Stimulated activated CD8-positive, alpha-beta memory T cell treated with anti-CD3 and anti-CD28 coated beads, Interleukin-7, amount 100 ng/mL, for 1 hour (primary cell): Measurements from ENCODE around the gene C12orf43.

Experiments
- DNase-seq, 2 donors: peaks; one replicate each; pipeline ENCODE4 v3.0.0-alpha.2; 2020; ENCODE audit warnings: low read depth in 2 of 2

Gene C12orf43

DNA sequence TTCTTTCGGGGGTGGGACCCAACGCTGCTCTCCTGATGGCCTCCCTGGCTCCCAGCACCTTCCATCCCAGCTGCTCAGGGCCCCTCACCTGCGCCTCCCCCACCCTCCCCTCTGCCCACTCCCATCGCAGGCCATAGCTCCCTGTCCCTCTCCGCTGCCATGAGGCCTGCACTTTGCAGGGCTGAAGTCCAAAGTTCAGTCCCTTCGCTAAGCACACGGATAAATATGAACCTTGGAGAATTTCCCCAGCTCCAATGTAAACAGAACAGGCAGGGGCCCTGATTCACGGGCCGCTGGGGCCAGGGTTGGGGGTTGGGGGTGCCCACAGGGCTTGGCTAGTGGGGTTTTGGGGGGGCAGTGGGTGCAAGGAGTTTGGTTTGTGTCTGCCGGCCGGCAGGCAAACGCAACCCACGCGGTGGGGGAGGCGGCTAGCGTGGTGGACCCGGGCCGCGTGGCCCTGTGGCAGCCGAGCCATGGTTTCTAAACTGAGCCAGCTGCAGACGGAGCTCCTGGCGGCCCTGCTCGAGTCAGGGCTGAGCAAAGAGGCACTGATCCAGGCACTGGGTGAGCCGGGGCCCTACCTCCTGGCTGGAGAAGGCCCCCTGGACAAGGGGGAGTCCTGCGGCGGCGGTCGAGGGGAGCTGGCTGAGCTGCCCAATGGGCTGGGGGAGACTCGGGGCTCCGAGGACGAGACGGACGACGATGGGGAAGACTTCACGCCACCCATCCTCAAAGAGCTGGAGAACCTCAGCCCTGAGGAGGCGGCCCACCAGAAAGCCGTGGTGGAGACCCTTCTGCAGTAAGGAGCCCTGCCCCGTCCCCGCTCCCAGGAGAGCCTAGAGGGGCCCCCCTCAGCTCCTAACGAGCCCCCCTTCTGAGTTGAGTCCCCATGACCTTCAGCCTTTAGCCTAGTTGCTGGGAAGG lies 37.7 kb downstream of the C12orf43 start, which contains the start of gene HNF1A:
HNF1A (plus strand) TSS at position 248 of the 924 bp plus-strand sequence; CDS start at position 474, 226 bp downstream.
- DNase-seq = no peak

DNA sequence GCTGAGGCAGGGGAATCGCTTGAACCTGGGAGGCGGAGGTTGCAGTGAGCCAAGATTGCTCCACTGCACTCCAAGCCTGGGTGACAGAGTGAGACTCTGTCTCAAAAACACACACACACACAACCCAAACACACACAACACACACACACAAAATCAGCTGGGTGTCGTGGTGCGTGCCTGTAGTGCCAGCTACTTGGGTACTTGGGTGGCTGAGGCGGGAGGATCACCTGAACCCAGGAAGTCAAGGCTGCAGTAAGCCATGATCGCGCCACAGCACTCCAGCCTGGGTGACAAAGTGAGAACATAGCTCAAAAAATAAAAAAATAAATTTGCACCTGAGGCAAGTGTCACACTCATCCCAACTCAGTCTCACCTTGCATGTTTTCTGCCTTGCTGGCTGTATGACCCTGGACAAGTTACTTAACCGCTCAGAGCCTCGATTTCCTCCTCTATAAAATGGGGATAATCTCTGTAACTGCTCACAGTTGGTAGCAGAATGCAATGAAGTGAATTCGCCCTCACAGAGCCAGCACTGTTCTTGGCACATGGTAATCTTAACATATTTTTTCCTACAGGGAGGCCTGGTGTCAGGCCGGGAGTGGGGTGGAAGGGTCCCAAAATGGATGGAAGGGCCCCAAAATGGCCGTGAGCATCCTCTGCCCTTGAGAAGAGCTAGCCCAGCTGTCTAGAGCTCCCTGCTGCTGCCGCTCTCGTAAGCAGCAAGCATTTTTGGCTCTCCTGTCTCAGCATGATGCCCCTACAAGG lies 38.6 kb downstream of the C12orf43 start:
- DNase-seq = no peak

DNA sequence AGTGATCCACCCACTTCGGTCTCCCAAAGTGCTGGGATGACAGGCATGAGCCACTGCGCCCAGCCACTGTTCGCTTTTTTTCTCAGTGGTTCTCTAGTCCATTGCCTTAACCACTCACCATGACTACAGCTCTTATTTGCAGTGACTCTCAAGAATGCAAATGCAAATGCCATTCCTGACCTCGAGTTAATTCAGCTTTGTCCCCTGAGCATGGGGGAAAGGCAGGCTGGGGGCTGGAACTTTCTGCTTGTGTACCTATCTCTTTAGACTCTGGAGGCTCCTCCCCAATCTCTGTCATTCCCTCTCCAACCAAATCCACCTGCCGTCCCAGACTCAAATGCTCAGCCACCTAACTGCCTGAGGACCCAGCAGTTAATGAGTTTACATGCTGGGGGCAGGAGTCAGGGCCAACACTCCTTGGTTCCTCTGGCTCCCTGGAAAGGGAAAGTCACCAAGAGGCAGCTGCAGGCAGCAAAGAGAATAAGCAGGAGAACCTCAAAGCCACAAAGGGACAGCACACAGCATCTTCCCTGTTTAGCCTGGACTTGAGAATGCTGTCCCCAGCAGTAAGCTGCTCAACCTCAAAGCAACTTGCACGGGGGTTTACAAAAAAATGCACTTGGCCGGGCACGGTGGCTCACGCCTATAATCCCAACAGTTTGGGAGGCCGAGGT lies 43.3 kb downstream of the C12orf43 start:
- no peak for DNase-seq

DNA sequence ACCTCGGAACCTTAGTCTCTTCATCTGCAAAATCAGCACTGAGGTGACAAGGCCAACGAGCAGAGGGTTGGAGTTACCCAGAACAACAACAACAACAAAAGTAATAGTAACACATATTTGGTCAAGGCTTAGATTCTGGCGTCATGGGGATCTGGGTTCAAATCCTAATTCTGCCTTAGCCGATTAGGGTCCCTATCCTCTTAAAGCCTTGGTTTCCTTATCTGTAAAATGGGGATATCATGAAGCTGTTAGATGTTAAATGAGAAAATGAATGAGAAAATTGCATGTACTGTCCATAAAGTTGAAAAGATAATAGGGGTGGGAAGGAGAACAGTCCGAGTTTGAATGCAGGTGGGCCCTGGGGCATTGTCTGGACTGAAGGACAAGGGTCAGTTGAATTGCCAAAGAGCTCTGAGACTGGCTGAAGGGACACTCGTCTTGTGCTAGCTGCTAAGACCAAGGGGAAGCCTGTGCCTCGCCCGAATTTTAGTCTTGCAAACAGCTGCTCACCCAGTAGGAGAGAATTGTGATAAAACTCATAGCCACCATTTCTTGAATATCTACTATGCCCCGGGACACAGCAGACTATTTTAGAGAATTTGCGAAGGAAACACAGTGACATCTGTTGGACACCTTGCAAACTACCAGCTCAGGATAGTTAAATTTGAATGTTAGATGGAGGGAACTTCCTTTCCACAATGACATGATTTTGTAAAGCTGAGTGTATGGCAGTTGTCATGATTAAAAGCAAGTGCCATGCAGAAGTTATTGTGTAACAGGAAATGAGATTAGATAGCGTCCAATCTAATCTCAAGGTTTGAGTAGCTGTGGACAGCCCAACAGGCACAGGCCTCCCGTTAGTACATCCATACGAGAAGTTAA lies 44.7 kb downstream of the C12orf43 start:
- no peak for DNase-seq

DNA sequence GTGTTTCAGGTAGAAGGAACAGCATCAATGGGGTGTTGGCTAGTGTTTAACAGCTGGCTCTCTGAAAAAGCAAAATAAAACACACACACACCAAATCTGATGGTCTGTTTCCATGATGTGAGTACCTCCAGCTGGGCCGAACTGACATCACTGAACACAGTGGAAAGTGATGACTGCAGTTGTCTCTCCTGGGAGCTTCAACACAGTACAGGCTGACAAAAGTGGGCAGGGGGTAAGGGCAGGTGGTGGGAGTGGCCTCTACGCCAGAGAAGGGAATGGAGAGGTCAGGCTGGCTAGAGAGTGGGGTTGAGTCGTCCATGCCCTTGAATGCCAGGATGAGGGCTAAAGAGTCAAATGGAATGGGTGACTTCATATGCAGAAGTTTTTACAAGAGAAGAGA lies 46.0 kb downstream of the C12orf43 start:
- DNase-seq = no peak

DNA sequence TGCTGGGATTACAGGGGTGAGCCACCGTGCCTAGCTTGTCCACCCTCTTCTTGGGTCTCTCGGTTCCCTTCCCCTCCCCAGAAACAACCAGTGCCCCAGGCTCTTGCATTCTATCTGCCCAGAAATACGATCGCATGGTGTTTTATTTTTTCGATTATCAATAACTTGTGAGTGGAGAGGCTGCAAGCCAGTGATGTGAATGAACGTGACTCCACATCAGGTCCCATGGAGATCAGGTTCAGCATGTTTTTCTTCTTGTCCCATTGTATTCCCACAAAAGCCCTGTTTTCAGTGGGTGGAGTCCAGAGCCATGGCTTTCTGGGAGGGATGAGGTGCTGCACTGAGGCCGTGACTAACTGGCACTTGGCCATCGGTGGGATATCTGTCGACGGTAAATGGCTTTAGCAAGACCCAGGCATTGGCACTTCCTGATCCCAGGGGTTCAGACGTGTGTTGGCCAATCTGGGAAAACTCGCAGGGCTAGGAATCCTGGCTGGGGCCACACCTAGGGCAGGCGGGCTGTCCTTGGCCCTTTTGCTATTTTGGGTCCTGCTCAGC lies 50.7 kb downstream of the C12orf43 start:
- no peak for DNase-seq

DNA sequence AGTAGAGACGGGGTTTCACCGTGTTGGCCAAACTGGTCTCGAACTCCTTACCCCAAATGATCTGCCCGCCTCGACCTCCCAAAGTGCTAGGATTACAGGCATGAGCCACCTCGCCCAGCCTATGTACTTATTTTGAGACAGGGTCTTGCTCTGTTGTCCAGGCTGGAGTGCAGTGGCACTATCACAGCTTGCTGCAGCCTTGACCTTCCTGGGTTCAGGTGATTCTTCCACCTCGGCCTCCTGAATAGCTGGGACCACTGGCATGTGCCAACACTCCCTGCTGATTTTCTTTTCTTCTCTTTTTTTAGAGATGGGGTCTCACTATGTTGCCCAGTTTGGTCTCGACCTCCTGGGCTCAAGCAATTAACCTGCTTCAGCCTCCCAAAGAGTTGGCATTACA lies 52.0 kb downstream of the C12orf43 start:
- no peak for DNase-seq

DNA sequence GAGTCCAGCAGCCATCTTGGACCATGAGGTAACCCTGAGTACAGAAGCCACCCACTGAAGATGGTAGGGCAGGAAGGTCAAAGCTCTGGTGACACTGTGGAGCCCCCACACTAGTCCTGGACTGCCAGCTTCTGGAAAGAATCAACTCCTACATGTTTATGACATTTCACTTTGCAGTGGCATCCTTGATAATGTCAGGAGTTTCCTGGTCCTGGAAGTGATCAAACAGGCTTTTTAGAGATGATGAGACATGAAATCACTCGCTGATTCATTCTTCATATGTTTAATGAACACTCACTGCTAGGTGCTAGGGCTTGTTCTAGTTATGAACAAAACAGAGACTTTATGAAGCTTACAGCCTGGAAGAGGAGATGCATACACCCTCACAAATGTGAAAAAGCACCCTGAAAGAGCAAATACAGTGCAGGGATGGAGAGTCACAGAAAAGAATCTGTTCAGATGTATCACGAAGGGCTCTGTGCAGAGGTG lies 53.7 kb downstream of the C12orf43 start:
- no peak for DNase-seq

DNA sequence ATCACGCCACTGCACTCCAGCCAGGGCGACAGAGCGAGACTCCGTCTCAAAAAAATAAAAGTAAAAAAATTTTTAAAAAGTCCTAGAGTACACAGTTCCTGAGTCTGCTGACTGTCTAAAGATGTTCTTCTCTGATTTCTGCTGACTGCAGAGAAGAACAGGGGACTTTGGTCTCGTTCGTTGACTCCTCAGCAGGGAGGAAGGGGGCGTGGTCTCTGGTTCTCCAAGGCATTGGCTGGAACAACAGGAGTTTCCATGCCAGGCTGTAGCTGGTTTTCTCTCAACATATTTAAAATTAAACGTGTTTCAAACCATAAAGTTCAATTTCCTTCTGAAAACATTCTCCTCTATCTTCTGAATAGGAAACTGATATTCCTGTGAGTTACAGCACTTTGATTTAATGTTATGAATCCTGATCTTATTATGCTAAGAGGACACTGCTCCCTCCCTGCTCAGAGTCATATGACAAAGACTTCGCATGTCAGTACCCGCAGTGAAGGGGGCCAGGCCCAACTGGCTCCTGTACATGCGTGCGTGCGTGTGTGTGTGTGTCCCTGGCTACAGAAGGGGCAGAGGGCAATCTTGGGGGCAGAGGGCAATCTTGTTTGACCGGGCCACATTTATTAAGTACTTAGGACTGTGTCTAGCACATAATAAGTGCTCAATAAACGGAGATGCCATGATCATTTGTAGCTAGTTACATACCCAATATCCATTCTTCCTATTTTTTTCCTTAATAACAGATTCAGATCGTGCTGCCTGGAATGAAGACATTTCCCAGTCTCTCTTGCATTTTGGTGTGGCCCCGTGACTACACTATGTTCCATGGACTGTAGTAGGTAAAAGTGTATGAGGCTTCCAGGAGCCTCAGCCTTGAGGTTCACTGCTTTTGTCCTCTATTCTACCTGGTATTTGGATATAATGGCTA lies 54.4 kb downstream of the C12orf43 start:
- DNase-seq = no peak

DNA sequence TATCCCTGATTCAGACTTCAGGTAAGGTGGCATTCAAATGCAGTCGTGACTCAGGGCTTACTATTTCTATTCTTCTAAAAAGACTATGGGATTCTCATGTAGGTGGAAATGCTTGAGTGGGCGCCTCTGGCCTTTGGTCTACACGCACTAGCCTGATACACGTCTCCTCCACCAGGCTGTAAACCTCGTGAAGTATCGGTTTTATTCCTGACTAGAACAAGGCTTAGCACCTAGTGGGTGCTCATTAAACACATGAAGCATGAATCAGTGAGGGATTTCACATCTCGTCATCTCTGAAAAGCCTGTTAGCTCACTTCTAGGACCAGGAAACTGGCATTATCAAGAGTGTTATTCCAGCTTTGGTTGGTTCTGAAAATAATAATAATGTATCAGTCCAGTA lies 55.6 kb downstream of the C12orf43 start:
- no peak for DNase-seq

DNA sequence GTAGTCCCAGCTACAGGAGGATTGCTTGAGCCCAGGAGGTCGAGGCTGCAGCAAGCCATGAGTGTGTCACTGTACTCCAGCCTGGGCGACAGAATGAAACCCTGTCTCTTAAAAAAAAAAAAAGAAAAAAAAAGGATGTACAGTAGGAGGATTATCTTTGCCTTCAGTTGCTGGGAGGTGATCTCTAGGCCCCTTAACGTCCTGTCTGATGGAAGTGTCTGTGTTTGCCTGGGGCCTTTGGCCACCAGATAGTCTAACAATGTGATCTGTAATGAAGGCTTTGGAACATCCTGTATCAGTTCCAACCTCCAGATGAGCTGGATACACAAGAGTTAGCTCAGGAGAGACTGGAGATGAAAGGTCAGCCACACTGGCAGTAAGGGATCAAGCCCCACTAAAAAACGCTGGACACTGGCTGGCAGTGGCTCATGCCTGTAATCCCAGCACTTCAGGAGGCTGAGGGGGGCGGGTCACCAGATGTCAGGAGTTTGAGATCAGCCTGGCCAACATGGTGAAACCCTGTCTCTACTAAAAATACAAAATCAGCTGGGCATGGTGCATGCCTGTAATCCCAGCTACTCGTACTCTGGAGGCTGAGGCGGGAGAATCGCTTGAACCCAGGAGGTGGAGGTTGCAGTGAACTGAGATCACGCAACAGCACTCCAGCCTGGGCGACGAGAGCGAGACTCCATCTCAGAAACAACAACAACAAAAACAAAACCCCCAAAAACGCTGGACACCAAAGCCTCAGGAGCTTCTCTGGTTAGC lies 57.0 kb downstream of the C12orf43 start:
- no peak for DNase-seq

DNA sequence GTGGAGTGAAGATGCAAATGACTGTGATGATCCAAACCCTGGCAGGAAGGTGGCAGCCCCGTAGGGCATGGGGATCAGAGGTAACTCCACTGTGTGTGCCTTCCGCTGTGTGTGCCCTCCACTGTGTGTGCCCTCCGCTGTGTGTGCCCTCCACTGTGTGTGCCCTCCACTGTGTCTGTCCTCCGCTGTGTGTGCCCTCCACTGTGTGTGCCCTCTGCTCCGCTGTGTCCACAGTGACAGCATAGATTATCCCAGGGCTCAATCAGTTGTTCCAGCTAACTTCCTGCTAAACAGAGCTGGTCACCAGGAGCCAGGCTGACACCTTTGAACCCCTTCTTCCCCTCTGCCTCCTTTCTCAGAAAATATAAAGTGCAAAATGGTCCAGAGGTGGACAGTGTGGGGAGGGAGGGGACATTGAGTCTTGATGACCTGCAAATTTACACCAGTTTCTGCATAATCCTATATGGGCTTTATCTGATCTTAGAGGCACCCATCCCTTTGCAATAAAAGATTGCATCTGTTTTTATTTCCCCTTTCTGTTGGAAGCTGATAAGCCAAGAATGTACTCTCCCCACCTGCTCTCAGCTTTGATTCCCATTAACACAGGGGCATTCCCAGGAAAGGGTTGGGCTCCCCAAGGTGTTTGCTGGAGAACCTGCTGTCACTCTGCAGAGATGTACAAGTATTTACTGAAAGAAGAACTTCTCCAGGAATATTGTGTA lies 59.5 kb downstream of the C12orf43 start:
- DNase-seq = no peak

DNA sequence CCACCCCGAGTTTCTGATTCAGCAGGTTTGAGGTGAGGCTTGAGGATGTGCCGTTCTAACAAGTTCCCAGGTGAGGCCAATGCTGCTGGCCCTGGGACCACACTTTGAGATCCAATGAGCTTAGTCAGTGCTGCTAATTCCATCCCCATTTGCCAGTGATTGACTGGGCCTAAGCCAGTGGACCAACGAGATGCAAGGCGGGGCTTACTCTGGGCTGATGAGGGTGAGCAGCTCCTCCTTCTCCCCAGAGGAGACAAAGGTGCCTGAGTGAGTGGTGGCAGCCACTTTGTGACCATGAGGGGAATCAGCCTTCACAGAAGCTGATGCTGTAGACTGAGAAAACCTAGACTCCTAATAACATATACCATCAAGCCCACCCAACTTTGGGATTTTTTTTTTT lies 61.1 kb downstream of the C12orf43 start:
- DNase-seq = no peak

DNA sequence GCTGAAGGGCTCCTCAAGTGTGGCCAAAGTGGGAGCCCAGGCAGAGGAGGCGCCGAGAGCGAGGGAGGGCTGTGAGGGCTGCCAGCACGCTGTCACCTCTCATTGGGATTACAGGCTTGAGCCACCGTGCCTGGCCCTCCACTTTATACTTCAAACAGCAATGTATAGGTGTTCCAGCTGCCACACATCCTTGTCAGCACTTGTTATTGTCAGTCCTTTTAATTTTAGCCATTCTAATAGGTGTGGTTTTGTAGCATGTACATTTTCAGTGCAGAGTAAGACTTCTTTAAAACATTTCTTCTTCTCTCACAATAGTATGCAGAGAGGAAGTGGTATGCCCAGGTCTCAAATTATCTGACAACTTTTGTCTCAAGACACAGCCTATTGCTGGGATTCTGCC lies 65.5 kb downstream of the C12orf43 start:
- no peak for DNase-seq
